Hematopoietic multipotent progenitor cell treated with erythropoietin and hydrocortisone succinate and interleukin-3 and kit ligand, for 15 days (in vitro differentiated cells): ENCODE data around the gene ARPIN.
"Not testable (repeated sequence)": the region's sequence is repeated elsewhere in the genome, so short reads cannot be mapped to it uniquely, and the experiment has no call there.

Experiments
- DNase-seq: peaks from one replicate; pipeline ENCODE4 v3.0.0-alpha.2; 2015; ENCODE audit warnings: low spot score

Gene ARPIN

DNA sequence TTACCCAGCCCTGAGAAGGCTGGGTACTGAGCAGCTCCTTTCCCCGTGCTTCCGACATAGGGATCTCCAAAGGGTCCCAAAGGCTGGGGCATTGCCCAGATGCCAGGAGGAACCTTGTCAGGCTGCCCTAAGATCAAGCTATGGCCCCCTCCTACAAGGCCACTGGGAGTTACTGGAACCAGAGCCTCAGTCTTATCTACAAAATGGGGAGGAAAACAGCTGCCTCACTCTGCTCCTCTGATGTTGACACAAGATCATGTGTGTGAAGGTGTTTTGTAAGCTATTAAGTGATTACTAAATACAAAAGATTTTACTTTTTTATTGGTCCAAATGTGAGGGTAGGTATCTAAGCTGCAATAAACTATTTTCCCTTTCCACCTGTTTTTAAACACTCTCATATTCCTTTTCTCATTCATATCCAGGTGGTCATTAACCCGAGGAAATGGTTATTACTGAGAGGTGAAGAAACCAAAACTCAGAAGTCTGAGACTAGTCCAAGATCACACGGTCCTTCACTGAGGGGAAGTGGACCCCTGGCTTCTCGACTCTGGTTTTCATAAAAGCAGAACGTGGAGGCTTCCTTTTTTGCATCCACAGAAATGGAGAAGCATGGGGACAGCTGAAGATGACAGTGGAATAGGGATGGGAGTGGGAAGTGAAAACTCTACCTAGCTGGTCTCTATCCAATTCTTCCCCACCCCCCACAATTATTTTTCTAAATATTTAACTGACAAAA lies 1.7 kb downstream of the ARPIN start:
- no peak for DNase-seq

- no peak for DNase-seq
Measured at GRCh38 chr15:89909611-89910010, 3.1 kb downstream of the ARPIN start.

DNA sequence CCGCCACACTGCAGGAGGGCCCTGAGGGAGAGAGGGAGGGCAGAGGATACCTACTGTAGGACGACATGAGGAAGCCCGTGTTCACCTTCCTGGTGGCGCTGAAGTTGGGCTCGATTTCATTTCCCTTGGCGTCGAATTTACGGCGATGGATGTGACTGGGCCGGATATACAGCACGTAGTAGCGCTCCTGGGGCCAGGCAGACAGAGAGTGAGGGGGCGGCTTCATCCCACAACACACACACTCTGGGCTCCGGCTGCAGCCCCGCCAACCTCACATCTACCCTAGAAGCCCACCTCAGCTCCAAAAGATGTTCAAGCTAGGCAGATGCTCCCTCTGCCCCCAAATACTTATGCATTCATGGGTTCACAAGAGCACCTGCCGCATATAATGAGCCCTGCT lies 4.5 kb downstream of the ARPIN start:
- no peak for DNase-seq

- DNase-seq: no peak
Measured at GRCh38 chr15:89907289-89907688, 5.5 kb downstream of the ARPIN start.

GRCh38 chr15:89905846-89906378 lies 6.8 kb downstream of the ARPIN start:
- DNase-seq: no peak

GRCh38 chr15:89904519-89904918 lies 8.2 kb downstream of the ARPIN start:
- DNase-seq: no peak

GRCh38 chr15:89903858-89904130 lies 9.0 kb downstream of the ARPIN start:
- no peak for DNase-seq

- DNase-seq: no peak
Measured at GRCh38 chr15:89903015-89903857, 9.5 kb downstream of the ARPIN start.

GRCh38 chr15:89900849-89901248 lies 11.9 kb downstream of the ARPIN start:
- no peak for DNase-seq

DNA sequence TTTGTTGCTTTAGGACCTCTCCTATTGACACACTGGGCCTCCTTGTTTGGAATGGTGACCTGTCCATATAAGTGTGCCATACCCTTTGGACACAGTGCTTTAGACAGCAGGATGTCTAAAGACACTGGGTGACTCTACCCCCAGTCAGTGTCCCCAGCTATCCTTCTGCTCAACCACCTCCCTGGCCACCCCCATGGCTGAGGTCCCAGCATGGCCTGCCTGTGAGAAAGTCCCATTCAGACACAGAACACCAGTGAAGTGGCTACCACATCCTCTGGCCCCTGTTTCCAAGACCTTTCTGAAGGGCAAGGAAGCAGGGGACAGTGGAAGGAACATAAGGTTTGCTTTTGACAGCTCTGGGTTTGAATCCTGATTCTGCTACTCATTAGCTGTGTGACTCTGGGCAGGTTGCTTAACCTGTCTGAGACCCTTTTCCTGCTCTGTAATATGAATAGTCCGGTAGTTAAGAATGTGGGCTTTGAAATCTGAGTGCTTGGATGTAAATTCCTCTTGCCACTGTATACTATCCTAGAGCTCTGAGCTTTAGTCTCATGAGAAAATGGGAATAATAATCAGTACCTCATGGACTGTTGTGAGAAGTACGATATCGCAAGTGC lies 12.7 kb downstream of the ARPIN start:
- DNase-seq: no peak

DNA sequence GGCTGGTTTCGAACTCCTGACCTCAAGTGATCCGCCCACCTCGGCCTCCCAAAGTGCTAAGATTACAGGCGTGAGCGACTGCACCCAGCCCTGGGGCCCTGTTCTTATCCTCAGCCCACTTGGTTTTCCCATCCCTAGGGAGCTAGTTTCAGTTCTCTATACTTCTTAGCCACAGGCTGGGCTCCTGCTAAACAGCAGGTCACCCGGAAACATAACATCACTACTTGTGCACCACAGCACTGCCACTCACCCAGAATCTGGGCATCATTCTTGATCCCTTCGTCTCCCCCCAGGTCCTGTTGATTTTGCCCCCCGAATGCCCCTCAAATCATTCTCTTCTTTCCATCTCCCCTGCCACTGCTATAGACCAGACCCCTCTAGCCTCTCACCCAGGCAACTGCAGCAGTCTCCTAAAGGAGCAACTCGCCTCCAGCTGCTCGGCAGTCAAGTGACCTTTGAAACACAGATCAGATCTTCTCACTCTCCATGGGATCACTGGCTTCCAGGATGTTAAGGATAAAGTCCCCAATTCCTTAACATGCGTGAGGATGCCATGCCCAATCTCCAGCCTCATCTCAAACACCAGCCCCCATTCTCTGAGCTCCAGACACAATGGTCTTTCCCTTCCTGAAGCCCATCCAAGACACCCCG lies 13.3 kb downstream of the ARPIN start:
- DNase-seq: no peak

- DNase-seq: no peak
Measured at GRCh38 chr15:89898614-89899294, 14.0 kb downstream of the ARPIN start.

DNA sequence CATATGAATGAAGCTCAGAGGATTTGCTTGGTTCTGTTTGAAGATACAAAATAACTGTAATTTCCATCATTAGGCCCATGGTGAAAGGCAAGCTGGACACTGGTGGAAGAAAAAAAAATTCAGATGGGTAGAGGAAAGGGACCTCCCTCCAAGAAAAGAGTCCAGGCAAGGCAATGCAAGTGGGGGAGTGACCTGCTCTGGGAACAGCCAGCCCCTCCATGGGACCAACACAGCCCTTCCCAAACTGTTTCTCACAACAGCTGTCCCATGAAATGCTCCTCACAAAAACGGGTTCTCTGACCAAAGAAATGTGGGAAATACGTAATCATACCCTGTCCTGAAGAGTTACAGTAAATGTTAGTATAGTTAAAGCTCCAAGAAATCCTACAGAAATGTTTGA lies 14.6 kb downstream of the ARPIN start:
- no peak for DNase-seq

GRCh38 chr15:89893696-89894447 lies 18.9 kb downstream of the ARPIN start, which contains the start of gene AP3S2:
TSS of gene AP3S2 (minus strand) at chr15:89893994. CDS start at chr15:89893949, 45 bp downstream.
- peak; percentile 92 for DNase-seq

DNA sequence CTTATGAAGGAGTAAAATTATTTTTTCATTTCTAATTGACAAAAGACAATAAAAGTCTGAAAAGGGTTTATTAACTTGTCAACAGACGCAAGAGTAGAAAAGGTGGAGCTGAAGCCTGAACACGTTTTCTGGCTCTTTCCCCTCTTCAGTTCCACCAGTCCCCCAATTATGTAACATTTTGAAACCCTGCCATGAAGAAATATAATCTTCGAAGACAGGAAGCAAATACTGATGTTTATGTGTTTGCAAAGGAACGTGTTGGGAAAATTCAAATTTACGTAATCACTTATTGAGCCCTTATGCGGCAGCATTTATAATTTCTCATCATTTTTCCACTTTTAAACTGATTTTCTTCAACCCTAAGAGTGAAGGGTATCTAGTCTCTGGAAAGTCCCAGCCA lies 19.7 kb downstream of the ARPIN start:
- no peak for DNase-seq

- DNase-seq: peak; percentile 16
Measured at GRCh38 chr15:89888214-89888804, 24.4 kb downstream of the ARPIN start.

DNA sequence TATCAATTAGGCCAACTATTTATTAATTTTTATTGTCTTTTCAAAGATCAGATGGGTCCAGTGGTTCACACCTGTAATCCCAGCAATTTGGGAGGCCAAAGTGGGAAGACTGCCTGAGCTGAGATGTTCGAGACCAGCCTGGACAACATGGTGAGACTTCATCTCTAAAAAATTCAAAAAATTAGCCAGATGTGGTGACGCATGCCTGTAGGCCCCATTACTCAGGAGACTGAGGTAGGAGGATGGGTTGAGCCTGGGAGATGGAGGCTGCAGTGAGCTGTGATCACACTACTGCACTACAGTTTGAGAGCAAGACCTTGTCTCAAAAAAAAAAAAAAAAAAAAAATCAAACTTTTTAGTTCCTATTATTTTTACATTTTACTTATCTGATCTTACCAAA lies 27.1 kb downstream of the ARPIN start:
- no peak for DNase-seq

DNA sequence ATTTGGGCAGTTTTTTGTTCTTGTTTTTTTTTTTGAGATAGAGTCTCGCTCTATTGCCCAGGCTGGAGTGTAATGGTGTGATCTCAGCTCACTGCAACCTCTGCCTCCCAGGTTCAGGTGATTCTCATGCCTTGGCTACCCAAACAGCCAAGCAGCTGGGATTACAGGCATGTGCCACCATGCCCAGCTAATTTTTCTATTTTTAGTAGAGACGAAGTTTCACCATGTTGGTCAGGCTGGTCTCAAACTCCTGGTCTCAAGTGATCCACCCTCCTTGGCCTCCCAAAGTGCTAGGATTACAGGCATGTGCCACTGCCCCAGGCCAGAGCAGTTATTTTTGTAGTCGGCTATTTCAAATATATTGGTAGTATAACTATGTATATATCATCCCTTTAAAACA lies 27.6 kb downstream of the ARPIN start:
- not testable (repeated sequence) for DNase-seq

GRCh38 chr15:89883518-89883917 lies 29.2 kb downstream of the ARPIN start:
- DNase-seq: no peak

DNA sequence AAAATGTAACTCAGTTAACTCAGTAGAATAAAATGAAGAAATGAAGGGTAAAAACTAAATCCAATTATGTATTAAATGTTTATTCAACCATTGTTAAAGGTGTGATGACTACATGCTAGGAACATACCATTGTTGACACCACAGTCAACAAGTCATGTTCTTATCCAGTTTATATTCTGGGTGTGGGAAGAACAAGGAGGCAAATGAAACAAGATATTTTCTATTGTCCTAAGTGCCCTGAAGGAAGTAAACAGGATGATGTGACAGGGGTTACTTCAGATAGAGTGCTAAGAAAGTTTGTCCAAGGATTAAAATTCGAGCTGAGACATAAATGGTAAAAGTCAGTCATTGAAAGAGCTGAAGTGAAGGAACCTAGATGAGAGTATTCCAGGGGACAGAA lies 32.0 kb downstream of the ARPIN start:
- DNase-seq: no peak

DNA sequence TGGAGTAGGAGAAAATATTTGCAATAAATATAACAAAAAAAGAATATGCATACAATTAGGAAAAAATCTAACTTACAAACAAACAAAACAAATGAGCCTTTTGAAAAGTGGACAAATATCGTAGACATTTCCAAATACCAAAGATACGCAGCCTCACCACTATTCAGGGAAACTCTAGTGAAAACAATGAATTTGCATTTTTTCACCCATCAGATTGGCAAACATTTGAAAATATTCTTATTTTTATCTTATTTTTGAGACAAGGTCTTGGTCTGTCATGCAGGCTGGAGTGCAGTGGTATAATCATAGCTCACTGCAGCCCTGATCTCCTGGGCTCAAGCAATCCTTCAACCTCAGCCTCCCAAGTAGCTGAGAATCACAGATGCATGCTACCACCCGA lies 34.4 kb downstream of the ARPIN start:
- no peak for DNase-seq
